GM12873 (cell line): ENCODE data around the gene SLC4A4.

ENCODE experiments used
- TF ChIP-seq, protein P1 (sequence below): IDR thresholded peaks from 2 replicates; pipeline ENCODE4 v1.5.1; 2012; ENCODE audit warnings: low read depth, mild to moderate bottlenecking, moderate library complexity, low read length, control low read depth; ENCODE audit not compliant: insufficient read depth; ENCODE audit errors: missing control alignments

SLC4A4 gene

DNA sequence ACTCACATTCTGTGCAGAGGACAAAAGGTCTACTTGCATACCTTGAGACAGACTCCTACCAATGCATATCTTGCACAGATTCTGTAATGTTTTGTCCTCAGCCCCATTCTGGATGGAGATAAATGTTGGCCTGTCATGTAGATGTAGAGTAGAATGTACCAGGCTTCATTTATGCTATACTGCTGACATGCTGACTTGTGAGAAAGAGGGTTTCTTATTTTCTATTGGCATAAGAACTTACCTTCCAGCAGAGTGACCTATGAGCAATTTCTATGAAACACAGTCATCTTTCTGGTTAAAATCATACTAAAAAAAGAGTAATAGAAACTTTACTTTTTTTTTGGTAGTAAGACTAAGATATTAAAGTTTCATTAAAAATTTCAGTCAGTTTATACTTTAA, 17.2 kb downstream of the SLC4A4 start:
- TF ChIP-seq, protein P1, sequence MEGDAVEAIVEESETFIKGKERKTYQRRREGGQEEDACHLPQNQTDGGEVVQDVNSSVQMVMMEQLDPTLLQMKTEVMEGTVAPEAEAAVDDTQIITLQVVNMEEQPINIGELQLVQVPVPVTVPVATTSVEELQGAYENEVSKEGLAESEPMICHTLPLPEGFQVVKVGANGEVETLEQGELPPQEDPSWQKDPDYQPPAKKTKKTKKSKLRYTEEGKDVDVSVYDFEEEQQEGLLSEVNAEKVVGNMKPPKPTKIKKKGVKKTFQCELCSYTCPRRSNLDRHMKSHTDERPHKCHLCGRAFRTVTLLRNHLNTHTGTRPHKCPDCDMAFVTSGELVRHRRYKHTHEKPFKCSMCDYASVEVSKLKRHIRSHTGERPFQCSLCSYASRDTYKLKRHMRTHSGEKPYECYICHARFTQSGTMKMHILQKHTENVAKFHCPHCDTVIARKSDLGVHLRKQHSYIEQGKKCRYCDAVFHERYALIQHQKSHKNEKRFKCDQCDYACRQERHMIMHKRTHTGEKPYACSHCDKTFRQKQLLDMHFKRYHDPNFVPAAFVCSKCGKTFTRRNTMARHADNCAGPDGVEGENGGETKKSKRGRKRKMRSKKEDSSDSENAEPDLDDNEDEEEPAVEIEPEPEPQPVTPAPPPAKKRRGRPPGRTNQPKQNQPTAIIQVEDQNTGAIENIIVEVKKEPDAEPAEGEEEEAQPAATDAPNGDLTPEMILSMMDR: no peak

DNA sequence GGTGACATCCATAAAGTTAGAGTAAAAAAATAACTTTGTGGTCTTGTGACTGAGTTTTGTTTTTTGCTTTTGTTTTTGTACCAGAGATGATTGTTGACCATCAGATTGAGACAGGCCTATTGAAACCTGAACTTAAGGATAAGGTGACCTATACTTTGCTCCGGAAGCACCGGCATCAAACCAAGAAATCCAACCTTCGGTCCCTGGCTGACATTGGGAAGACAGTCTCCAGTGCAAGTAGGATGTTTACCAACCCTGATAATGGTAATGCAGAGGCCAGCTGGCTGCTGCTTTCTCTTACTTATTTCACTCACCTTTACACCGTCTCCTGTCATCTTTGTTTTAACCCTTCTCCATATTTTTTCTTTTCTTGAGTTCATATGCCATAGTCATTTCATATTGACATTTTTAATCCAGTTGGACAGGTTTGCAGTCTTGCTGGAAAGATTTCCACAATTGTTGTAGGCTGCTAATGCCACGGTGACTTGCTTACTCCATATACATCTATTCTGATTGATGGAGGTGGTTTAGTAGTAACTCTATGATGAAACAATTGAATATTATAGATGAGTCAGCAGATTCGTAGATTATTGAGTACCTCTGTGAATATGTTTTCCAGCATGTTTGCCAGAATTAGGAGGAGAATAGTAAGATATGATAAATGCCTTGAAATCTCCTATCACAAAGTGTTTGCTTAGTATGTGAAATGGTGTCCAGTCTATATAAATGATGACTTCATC, 18.3 kb downstream of the SLC4A4 start:
- TF ChIP-seq, protein P1: no peak

DNA sequence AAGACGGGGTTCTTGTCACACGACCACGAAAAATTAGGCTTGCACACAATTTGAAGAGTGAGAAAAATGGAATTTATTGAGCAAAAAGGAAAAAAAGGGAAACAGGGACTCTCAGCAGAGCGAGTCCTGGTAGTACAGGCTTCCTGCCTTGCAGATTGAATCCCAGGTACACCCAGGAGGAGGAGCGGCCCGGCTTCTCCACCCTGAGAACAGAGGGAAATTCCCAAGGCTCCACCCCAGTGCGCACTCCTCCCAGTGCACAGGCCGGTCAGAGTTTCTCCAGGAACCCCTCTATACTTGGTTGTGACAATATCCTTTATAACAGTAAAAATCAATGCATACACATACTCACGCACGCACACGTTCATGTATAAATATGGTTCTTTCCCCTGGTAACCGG, 22.0 kb downstream of the SLC4A4 start:
- TF ChIP-seq, protein P1: no peak

DNA sequence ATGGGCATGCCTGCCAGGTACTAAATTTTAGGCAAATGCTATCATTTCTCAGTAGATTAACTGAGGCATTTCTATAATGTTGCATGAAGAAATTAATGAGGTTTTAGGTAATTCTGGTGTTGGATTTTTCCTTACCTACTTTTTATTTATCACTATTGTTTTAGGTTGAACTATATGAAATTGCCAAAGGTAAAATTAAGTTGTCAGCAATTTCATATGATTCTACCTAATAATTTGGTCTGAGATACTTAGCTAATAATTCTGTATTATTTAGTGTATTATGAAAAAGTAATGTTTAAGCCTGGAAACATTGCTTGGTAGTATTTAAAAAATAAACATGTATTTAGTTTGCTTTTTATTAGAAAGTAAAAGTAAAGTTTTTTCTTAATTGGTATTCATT, 22.7 kb downstream of the SLC4A4 start:
- TF ChIP-seq, protein P1: no peak

DNA sequence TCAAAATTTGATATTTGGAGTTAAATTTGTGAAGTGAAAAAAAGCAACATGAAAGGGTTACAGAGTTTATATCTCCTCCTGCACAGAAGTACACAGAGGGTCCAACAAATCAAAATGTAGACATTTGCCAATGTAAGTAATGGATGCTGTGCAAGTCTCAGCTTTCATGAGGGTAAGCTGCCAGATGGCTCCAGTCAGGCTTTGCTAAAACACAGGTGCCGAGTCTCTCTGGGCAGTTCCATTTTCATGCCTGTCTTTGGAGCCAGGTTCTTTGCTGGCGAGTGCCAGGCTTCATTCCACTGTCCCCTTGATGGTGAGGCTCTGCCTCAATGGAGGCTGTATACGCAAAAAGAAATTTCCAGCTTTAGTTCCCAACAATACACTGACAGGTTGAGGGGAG, 27.9 kb downstream of the SLC4A4 start:
- TF ChIP-seq, protein P1: no peak

DNA sequence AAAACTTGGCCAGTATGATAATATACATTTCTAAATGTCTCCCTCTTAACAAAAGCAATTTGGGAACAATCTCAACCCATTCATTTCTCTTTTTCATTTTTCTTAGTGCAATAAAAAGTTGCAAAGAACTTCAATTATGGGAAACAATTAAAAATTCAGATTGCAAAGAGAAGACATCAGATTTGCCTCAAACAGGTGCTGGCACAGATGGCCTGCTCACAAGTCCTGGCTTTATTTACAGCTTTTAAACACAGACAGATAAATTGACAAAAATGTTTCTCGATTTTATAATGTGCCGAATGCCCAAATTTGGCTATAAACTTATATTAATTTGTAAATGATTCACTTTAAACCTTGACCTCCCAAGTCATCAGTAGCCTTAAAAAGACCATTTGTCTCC, 28.7 kb downstream of the SLC4A4 start:
- TF ChIP-seq, protein P1: no peak

DNA sequence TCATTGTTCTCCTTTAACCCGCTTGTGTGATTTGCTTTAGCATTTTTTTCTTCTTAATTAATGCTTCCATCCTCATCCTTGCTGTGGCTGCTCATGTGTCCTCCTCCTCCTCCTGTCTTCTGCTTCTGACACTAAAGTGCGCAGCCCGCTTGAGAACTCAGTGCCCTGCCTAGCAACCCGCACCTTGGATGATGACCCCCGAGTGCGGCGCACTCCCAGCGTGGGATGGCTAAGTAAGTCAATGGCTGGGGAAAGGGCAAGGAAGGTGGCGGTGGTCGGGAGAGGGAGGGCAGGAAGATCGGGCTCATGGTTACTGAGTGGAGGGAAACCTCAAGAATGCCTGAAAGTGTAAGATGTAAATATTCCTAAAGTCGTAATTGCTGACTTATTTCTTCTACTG, 30.1 kb downstream of the SLC4A4 start:
- TF ChIP-seq, protein P1: no peak
